HG03108 (cell line): ENCODE data around the gene GAS7.

Source experiments
- ATAC-seq: cut with Tn5 transposase; IDR thresholded peaks from one replicate; pipeline ENCODE4 v1.9.1; 2021; ENCODE audit warnings: moderate library complexity; ENCODE audit not compliant: unreplicated experiment

Gene GAS7

DNA sequence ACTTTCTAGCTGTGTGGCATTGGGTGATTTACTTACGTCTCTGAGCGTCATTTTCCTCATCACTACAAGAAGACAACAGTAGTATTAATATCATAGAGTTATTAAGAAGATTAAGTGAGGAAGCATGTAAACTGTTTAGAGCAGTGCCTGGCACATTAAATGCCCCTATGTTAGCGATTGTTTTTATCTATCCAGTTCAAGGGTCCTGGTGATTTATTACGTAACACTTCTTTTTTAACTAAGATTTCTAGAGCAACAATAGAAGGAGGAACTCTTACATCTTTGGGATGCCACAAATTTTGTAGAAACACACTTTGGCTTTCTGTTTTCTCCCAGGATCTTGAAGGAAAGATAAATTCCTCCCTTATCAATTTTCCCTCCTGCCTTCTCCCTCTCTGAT is 3.3 kb upstream of the GAS7 start:
- ATAC-seq, result no peak

DNA sequence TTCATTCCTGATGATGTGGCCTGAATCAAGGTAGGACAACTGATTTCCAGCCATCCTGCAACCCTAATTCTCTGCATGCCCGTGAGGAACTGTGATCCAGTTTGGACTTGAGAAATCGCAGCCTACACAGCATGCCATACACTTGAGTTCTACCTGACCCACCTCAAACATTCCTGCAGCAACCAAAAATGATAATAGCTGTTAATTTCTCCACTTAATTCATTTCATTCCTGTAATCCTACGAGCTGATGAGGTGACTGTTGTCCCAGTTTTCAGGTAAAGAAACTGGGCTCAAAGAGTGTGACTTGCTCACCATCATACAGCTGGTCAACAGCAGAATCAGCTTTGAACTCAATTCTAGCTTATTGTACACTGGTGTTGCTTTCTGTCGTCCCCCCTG is 2.2 kb upstream of the GAS7 start:
- no peak for ATAC-seq

DNA sequence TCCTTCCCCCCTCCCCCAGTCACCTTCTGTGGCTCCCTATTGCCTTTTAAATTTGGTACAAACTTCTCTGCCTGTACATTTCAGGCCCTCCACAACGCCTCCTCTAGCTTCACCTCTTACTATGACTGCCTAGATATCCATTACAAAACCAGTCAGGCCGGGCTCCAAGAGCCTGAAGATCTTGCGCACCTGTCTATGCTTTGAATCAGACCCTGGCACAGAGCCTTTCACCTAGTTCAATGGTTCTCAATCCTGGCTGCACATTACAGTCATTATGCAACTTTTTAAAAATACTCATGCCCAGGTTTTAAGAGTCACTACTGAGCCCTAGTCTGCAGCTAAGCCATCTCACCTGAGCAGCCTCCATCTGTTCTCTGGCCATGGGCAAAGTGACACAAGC is 1.6 kb upstream of the GAS7 start:
- no peak for ATAC-seq

DNA sequence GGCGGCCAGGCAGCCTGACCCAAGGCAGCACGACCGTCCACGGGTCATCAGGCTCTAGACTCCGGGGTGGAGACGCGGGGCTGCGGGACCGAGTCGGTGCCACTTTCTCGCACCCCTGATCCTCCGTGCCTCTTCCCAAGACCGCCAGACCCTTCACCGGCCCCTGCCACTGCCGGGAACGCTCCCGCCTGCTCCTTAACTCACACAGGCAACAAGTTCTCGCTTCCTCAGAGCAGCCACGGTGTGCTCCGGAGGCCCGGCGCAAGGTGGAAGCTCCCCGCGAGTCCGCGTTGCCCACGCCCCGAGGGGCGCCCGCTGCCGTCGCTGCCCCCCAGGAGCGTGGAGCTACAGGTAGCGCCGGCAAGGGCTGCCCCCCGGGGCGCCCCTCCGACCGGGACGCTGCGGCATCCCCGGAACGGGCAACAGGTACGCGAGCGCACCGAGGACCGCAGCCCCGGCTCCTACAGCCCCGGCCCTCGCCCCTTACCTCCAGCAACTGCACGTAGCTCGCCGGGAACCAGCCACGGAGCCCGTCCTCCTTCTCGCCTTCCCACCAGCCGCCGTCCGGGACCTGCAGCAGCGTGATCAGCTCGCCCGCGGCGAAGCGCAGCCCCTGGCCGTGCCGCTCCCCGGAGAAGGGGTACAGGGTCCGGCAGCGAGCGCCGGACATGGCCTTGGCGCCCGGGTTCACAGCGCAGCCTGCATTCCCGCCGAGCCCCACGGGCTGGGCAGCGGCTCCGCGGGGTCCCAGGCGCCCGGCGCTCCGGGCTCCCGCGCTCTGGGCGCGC is 491 bp downstream of the GAS7 start:
- ATAC-seq, result no peak

DNA sequence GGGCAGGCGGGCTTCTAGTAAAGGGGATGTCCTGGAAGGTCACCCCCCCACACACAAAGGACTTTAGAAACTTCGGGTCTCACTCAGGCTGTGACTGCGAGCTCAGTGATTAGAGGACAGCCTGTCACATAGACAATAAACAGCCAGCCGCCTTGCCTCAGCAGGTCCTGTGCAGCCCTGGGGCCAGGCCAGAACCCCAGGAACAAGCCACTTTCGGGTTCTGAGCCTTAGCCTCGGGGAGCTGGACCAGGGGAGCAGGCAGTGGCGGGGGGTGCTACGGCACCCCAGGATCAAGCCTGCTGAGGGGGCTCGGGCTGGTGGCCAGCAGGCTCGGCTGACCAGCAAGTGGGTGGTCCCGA is 1.1 kb downstream of the GAS7 start:
- ATAC-seq, result no peak

DNA sequence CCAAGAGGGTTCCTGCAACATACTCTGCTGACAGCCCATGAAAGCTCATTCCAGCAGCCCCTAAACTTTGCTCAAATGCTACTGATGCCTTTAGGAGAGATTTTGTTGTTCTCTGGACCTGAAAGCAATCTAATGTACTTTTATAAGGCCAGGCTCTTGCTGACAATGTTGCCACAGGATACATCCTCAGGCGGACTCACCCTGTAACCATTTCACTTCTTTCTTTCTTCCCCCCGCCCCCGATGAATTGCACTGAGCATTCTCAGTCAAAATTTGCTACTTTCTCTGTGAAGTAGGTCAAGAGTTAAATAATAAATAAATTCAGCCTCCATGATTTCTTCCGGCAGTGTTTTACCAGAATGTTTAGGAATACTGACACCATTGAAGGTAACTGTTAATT is 1.5 kb downstream of the GAS7 start:
- no peak for ATAC-seq

DNA sequence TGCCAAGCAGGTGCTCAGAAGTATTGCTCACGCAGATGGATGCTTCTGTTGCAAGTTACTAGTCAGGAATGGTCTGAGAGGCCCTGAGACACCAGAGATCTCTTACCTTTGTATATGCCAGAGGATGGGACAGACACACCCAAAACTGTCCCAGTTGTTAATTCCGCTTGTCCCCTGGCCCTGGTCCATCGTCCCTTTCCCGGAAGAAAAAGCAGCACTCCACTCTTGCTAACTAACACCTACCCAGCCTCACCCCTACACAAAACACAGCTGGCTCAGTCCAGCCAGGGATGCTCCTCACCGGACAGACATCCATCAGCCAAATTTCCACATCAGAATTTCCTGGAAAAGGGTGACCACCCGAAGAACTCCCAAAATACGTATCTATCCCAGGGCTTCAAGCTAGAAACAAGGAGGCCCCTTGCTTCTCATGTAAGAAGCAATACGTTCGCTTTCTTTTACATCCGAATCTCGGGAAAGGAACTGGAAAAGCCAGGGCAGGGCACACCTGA is 2.0 kb downstream of the GAS7 start:
- no peak for ATAC-seq

DNA sequence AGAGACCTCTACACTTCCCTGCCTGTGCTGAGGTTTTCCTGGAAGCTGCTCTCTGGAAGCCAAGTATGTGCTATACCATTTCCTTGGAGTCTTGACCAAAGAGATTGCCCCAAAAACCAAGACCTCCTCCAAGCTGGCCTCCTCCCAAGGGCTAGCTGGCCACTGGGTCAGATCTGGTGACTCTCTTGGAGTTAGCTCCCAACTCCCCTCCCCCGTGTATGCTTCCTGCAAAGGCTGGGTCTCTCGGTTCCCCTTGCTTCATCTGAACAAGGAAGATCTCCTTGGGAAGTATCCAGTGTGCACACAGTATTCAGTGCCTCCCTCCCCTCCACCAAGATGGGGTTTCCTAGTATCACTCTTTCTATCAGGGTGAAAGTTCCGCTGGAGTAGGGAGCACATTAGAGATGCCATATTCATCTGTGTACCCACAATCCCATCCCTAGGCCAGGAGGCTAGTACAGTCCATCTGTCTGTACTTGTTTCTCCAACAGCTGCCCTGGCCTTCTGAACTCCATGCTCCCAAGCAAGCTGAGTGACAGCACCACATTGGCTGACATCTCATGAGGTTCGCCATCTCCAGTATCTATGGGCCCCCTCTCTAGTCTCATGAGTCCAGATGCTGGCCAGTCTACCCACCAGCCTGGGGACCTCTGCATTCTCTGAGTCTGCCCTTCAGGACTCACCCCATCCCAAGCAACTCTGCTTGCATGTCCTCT is 3.2 kb downstream of the GAS7 start:
- ATAC-seq, result no peak

DNA sequence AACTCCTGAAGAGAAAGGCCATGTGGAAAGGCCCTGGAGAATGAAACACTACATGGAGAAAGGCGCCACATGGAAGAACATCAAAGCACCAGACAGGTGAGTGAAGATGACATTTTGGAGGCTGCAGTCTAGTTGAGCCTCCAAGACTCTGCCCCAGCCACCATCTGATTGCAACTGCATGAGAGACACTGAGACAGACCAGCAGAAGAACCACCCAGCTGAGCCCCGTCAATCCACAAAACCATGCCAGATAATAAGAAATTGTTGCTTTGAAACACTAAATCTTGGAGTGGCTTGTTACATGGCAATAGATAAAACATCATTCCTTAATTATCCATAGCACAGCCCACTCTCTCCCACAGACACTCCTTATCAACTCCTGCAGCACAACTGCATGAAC is 4.8 kb downstream of the GAS7 start:
- no peak for ATAC-seq

DNA sequence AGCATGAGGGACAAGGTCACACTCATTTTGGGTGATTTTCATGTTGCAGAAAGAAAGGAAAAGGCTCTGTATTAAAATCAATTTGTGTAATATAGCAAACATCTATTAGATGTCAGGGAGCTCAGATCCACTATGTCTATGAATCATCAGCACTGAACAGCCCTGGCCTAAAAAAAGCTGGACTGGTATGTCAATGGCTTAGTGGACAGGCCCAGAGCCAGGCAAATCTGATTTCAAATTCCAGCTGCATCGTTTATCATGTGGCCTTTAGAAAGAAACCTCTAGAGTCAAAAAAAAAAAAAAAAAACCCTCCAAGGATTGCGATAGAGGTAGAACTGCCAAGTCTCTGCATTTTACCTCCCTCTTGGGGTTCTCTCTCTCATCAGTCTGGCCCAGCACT is 5.4 kb downstream of the GAS7 start:
- no peak for ATAC-seq

DNA sequence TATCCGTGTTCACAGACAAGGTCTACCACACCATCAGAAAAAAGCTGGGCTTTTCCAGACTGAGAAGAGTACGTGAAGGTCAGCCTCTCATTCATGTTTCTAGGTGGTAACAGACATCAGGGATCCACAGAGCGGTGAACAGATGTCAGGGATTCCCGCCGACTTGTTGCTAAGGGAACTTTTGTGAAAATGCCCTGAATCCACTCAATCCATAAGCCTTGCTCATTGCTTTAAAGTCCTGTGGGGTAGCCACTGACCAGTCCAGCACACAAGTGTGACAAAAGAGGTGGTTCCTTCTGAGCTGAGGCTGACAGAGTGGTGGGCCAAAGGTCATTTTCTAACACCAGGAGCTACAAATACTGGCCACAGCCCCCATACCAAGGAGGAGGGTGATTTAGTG is 5.9 kb downstream of the GAS7 start:
- ATAC-seq, result no peak

DNA sequence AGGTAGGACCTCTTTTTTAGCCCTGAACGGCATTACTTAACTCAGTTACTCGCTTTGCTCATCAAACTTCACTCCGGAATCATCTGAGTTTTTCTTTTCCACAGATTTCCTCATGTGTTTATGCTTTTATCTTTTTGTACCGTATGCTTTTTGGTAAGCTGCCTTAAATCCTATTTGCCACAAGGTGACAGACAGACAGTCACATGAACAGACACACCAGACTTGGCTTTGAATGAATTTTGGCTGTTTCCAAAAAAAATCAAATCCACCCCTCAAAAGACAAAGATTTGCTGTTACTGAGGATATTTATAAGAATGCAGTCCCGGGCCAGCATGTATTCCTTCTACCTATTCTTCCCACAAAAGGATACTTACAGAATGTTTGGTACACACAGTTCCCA is 10.9 kb downstream of the GAS7 start:
- no peak for ATAC-seq

DNA sequence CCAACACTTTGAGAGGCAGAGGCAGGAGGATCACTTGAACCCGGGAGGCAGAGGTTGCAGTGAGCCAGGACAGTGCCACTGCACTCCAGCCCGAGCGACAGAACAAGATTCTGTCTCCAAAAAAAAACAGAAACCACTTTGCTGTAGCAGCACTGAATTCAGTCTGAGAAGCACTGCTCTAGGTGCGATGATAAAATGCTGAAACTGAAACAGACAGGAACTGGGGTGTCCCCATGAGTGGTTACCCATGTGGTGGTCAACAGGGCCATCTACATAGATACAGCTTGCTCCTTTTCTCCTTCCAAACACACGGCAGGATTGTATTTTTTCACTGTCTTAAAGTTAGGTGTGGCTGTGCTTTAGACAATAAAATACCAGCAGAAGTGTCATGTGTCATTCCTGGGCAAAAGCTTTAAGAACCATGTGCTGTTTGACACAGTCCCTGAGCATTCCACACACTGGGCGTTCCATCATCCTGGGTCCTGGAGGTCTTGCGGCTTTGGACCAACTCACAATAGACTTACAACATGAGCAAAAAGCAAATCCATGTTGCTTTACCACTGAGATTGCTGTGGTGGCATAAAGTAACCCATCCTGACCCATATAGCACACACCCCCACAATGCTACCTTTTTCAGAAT is 11.5 kb downstream of the GAS7 start:
- no peak for ATAC-seq

DNA sequence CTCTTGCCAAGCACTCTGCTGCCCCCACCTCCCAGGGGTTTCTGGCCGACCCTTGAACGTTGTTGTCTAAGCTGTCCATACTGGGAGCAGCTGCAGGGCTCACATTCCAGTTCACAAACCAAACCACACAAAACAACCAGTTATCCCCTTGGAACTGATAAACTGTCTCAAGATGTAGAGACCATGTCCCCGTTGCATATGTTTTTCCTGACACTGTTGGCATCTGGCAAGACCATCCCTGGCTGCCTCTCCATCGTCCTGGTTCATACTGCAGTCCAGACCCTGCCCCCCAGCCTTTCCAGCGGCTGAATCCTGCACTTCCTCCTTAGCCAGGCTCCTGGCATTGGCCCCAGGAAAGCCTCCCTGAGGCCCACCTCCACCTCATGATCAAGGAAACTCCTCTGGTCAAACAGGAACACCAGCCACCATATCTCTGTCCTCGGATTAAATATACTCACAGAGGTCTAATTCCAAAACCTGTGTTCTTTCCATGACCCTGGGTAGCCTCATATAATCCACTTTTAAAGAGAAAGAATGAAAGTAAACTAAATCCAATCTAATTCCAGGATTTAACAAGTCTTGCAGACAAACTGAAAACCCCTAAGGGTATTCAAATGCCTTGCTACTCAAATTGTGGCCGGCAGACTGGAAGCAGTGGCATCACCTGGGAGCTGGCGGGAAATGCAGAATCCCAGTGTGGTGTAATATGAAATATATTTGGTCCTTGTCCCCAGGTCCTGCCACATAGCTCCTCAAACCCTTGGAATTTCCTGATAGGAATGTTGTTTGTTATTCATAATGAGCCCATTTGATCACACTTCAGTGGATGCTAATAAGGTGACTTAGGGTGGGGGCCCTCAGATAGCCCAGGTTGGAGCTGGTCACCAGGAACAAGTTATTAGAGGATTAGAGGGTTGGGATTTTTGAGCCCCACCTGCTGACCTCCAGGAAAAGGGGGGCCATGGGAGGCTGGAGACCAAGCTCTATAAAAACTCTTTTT is 14.2 kb downstream of the GAS7 start:
- no peak for ATAC-seq

DNA sequence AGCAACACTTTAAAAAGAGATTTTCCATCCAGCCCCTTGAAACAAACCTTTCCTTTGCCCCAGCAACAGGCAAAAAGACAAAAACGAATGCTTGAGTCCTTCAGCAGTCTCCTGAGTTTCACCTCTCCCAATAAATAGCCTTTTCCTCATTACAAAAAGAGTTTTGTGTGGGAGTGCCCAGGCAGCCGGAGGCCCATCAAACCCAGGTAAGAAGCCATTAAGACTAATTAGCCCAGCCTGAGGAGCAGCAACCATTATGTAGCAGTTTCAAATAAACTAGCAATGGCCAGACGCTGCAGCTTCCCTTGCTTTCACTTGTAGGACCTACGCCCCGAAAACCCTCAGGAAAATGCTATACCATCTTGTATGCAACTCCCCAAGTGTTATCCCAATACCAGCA is 15.6 kb downstream of the GAS7 start:
- no peak for ATAC-seq

DNA sequence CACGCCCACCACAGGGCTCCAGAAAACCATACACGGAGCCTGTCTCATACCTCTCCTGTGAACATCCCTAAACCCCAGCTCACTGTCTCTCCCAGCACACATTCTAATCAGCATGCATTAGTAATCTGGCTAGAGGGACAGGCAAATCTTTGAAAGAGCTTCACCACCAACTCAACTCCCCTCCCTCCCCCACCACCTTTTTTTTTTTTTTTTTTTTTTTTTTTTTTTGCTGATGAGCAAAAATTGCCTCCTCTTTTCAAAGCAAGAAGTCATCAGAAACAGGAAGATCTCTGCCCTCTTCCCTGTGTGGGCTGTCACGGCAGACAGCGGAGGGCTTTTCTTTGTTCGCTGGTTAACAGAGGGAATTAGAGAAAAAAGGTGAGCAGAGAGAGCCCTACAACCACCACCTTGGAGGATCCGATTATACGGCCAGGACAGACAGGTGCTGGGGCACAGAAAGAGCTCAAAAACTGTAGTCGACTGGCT is 19.9 kb downstream of the GAS7 start:
- no peak for ATAC-seq

DNA sequence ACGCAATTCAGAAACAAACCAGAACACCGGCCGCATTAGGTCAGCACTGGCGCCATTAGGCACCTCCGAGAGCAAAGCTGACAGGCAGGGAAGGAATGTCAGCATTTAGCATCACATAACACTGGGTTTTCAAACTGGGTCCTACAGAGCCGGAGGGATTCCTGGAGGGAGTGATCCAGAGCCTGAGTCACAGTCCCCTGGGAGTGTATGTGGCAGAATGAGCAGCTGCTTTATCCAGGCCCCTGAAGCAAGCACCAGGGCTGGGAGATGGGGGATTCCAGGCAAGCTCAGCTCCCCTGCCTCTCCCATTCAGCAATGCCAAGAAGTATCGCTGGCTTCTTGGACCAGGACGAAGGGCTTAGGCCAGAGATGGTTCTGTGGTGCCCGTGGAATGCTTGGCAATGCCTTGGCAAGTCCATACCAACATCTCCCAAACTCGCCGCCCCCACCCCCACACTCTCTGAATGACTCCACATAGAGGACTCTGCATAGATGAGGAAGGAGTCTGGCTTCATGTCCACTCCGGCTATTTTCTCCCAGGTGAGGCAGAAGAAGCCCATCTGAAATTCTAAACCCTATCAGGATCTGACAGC is 20.4 kb downstream of the GAS7 start:
- no peak for ATAC-seq

DNA sequence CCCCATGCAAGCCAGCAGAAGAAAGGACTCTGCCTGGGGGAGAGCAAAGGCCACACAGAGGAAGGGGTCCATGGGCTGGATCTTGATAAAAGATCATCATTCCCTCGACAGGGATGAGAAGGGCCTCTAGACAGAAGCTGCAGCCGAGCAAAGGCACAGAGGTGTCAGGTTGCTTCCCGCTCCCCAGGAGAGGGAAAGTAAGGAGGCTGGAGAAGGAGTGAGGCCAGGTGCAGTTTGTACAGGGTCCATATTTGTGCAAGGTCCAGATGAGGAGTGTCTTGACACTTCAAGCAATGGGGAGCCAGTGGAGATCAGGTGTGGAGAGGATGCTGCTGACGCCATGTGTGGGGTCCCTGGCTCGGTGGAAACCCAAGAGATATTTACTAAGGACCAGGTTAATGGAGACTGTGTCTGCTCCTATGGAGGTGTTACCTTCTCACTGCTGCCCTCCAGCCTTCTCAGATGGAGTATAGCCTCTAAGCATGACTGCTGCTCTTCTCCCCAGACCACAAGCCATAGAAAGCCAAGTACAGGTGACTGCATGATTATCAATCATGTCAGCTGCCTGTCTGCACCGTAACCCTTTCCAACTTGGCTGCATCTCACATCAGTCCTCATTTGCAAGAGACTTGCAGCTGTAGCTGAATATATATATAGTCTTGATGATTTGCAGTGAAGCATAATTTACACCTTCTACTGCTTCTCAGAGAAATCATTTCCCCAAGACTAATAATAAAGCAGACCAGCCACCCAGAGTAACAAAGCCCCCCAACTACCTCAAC is 21.1 kb downstream of the GAS7 start:
- ATAC-seq, result no peak

DNA sequence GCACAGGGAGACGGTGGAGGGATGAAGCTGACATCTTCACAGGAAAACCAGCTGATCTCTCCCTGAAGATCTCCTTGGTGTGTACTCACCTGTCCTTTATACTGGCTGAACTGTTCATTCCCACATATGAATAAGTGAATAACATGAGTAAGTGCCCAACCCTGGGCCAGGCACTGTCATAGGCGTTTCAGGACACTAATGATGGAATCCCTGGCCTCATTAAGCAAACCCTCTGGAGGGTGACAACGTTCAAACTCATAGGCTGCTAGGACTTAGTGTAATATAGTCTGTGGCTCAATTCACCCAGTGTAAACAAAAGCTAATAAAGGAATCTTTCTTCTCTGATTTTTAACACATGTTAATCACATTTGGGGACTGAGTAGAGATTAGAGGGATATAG is 24.5 kb downstream of the GAS7 start:
- ATAC-seq, result no peak

DNA sequence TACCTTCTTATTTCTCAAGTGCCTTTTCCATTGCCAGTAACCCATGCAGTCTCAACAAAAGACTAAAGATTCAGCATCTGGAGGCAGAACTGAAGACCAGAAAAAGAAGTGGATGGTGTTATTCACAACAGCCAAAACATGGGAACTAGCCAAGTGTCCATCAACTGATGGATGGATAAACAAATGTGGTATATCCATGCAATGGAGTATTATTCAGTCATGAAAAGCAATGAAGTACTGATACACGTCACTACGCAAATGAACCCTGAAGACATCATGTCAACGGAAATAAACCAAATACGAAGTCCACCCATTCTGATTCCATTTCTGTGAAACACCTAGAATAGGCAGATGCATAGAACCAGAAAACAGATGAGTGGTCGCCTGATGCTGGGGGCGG is 25.6 kb downstream of the GAS7 start:
- no peak for ATAC-seq
